SK-N-SH (cell line): ENCODE results near the gene SASH1.

ENCODE experiments used
- CTCF ChIP-seq: fragments of 200-600 bp; sonication (generic); IDR thresholded peaks from 2 replicates; pipeline ENCODE4 v1.6.1; 2017; ENCODE audit warnings: antibody characterized with exemption, mild to moderate bottlenecking, moderate library complexity
- GABPA ChIP-seq: IDR thresholded peaks from 2 replicates; pipeline ENCODE4 v1.4.0; 2012; ENCODE audit warnings: low read depth, mild to moderate bottlenecking
- MAX ChIP-seq: IDR thresholded peaks from 2 replicates; pipeline ENCODE4 v1.4.0; 2012; ENCODE audit warnings: low read depth
- POLR2AphosphoS5 ChIP-seq: IDR thresholded peaks from 2 replicates; pipeline ENCODE4 v1.6.1; 2012; ENCODE audit warnings: low read depth, low read length
- RAD21 ChIP-seq: IDR thresholded peaks from 2 replicates; pipeline ENCODE4 v1.6.1; 2012; ENCODE audit warnings: mild to moderate bottlenecking, low read length
- YY1 ChIP-seq: IDR thresholded peaks from 2 replicates; pipeline ENCODE4 v1.4.0; 2012; ENCODE audit warnings: low read depth, mild to moderate bottlenecking

DNA sequence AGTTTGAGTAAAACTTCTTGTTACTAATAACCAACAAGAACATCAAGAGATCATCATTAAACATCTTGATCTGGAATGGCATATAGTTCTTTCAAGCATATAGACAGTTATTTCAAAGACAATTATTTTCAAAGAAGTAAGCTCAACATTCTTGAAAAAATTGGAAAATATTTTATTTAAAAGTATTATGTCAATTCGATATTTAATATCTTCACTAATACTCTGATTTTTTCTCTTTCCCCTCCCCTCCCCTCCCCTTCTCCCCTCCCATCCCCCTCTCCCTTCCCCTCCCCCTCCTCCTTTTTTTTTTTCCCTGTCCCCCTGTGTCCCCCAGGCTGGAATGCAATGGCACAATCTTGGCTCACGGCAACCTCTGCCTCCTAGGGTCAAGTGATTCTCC lies 82.8 kb downstream of the SASH1 start:
- no peak for TF ChIP-seq MAX
- TF ChIP-seq CTCF, result no peak
- TF ChIP-seq GABPA, result no peak
- no peak for TF ChIP-seq YY1
- no peak for TF ChIP-seq POLR2AphosphoS5
- no peak for TF ChIP-seq RAD21
